KG1 (cell line): ENCODE measurements around the gene PSTPIP1.

Experiments
- DNase-seq: peaks from one replicate; lab custom pipeline; 2025; lab: John Stamatoyannopoulos, UW

The PSTPIP1 gene

DNA sequence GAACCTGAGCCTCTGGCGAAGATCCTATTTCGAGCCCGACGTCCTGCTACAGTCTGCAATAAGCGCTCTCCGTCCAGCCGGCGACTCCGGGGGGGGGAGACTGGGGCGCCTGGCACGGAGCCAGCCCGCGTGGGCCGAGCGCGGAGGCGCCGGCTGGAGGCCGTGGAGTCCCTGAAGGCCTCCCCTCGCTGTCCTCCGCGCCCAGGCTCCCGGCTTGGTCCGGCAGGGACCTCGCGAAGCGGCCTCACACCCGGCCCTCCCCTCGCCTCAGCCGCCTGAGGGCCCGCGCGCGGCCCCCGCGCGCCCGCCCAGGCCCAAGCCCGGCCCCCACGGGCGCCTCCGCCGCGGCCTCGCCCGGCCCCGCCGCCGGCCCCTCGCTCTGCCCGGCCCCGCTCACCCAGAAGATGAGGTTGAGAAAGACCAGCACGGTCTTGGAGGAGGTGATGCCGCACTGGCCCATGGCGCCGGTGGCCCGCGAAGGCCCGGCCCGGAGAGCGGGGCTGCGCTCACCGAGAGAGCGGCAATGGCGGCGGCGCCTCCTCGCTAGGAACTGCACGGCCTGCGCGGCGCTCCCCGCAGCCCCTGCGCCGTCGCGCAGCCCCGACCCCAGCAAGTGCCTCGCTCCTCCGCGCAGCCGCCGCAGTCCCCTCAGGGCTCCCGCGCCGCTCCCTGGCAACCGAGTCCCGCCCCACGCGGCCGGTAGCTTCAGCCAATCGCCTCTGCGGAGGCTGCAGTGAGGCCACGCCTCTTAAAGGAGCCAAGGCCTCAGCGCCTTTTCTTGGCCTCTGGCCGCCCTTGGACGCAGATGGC, 75.8 kb downstream of the PSTPIP1 start, which contains the start of gene TSPAN3:
TSS of gene TSPAN3 (minus strand) at position 615 of the 810 bp plus-strand sequence. CDS start at position 460, 155 bp downstream.
- peak; percentile 75 for DNase-seq

DNA sequence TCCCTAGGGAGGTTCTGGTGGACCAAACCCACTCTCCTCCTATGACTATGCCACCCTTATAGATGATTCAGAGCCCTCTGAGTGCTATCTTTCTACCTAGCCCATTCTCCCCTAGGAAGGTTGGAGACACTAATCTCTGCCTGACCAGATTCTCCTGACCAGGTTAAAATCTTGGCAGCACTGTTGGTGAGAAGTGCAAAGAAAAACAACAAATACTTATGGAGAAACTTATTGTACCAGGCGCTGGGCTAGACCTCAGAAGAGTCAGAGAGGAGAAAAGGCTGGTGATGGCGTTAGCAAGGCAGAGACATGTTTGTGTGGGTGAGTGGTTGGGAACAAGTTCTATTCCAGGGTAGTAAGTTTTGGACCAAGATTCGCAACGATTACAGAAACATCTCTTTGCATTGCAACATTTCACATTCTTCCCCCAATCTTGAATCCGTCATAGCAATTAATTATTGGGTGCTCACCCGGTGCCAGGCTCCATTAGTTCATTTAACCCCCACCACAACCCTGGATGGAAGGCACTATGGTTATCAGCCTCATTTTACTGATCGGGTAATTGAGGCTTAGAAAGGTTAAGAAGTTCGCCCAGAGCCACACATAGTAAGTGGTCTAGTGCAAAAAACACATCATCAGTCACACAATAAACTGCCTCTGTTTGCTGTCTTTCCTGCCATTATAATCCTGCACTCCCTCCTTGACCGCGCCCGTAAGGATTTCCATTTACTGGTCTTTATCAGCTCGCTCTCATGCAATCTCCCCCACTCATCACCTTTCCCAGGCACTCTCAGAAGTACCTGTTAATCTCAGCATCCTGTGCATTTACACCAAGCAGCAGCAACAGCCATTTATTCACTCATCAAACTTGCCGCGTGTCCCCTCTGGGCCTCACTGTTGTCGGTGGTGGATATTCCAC, 76.6 kb downstream of the PSTPIP1 start:
- no peak for DNase-seq

DNA sequence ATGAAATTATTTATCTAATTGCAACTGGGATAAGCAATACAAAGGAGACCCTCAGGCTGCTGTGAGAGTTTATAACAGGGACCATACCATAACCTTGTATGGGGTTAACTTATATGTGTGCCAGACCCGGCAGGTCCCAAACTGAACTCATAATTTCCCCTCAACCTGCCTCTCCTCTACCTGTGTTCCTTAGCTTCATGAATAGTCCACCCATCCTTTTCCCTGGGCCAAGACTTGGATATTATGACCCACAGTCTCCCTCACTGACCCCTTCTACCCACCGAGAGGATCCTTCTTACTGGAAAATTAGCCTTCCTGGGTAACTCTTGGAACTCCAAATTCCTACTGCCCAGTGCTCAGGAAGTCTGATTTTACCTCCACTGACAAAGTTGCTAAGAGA, 79.4 kb downstream of the PSTPIP1 start:
- DNase-seq = no peak

DNA sequence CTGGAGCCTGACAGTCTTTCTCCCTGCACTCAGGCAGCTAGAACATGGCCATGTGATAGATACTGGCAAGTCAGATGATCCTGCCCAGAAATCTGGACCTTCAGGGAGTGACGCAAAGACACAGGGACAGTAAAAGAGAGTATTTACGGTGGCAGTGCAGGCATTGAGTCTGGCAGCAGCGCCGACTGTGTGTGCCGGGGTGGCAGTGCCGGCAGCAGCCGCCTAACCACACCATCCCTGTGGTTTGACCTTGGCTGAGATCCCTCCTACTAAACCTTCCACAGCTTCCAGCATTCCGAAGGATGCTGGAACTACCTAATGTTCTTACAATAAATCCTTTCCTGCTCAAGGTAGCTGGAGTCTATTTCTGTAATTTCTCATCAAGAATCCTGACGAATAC, 80.6 kb downstream of the PSTPIP1 start:
- DNase-seq = no peak

DNA sequence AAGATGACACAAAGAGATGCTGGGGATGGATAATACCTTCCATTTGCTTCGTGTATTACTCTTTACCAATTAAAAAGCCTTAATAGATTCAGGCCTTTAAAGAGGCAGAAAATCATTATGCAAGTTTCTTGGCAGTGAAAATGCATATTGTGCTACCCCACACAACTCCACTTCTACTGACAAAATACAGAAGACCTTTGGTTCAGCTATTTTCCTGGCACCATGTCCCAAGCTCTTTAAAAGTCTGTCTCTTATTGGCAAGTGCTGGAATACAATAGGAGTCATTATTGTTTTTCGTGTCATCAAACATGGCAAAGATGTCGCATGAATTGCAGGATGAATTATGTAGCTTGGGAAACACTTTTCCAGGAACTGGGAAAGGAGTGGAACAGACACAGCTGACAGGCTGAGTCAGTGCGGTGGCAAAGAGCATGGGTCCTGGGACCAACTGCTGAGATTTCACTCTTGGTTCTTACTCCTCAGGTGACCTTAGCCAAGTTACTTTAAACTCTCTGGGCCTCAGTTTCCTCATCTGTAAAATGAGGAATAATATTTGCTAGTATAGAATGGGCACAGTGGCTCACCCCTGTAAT, 81.5 kb downstream of the PSTPIP1 start:
- DNase-seq = no peak

DNA sequence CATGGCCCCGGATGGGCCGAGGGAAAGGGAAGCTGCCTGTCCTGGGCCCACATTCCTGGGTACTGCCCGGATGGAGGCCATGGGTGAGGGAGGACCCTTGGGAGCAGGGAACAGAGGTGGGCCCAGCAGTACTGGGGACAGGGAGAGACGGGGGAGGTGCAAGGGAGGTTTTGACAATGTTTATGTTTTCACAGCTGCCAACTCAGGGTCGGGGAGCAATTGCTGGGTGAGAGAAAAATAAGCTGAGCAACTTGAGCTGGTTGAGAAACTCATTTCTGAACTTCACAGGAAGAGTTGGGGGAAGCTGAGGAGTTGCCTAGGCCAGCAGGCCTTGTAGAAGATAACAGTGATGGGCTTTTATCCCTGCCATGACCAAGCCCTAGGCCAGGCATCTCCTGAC, 87.0 kb downstream of the PSTPIP1 start:
- DNase-seq = no peak

DNA sequence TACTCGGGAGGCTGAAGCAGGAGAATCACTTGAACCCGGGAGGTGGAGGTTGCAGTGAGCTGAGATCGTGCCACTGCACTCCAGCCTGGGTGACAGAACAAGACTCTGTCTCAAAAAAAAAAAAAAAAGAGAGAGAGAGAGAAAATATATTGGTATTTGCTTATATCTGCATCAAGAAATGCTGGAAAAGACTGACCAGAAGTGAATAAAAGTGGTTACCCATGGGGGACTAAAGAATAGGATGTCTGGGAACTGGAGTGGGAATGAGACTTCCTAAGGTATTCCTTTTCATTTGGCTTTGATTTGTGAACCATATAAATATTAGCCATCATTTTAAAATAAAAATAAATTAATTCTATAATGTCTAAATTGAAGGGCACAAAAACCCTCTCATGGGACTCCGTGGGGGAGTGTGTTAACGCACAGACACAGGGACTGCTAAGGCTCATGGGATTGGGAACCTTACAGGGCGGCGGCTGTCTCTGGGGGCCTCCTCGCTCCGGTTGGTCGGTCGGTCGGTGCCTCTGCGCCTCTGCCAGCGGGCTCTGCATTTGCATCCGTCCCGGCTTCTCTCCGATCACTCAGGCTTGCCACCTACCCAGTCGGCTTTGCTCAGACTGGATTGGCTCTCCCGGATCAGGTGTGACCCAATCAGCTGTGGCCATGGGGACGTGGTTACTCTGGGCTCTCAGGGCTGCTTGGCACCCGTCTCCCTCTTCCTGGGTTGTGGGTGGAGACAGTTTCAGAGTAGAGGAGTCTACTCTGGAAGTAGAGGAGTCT, 88.6 kb downstream of the PSTPIP1 start:
- no peak for DNase-seq

DNA sequence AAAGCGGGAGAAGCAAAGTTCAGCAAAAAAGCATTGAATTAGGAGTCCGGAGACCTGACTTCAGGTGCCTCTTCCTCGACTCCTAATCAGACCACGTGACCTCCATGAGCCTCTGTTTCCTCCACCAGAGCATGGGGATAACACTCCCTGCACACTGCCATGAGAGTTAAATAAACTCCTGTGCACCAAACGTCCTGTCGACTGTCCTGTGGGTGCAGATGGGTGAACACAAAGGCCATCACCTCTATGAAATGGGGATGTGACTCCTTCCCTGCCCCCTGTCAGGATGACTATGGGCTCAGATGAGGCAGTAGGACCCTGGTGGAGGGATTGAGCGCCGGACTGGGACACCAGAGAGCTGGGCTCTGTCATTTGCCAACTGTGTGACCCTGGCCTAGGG, 89.5 kb downstream of the PSTPIP1 start:
- DNase-seq = no peak

DNA sequence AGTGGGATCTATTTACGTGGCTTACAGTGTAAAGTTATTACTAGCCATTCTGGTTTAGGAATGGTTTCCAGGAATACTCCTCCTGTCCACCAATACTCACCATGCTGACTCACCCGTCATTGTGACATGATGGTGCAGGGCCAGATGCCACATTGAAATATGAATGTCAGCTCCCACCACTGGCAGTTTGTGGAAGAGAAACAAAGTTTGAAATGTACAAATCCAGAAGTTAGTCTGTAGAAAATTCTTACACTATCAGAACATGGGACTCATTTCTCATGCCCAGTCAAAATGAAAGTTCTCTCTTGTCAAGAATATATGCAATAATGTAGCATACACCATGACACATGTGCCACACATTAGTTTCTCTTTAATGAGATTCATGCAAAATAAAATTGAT, 90.4 kb downstream of the PSTPIP1 start:
- DNase-seq = no peak
